HCT116 (cell line): Measurements from ENCODE around the gene RHOB.

Experiments used
- CEBPB ChIP-seq: IDR thresholded peaks from 2 replicates; pipeline ENCODE4 v1.6.1; 2012; ENCODE audit warnings: low read depth
- EGR1 ChIP-seq: IDR thresholded peaks from 2 replicates; pipeline ENCODE4 v1.6.1; 2012; ENCODE audit warnings: low read depth
- EZH2 ChIP-seq: fragments of 200-600 bp; sonication (generic); IDR thresholded peaks from 2 replicates; pipeline ENCODE4 v1.6.1; 2017; ENCODE audit warnings: antibody characterized with exemption, mixed run types
- EZH2phosphoT487 ChIP-seq: fragments of 200-600 bp; IDR thresholded peaks from 2 replicates; pipeline ENCODE4 v1.6.1; 2018; ENCODE audit warnings: antibody characterized with exemption, borderline replicate concordance
- POLR2AphosphoS5 ChIP-seq: IDR thresholded peaks from 2 replicates; pipeline ENCODE4 v1.6.1; 2011; ENCODE audit warnings: mild to moderate bottlenecking, low read depth, low read length, moderate library complexity
- SRF ChIP-seq: IDR thresholded peaks from 2 replicates; pipeline ENCODE4 v1.6.1; 2012; ENCODE audit warnings: low read depth
- ZFX ChIP-seq: fragments of 450-650 bp; IDR thresholded peaks from 2 replicates; pipeline ENCODE4 v1.6.1; 2017
- TF ChIP-seq, protein P1 (sequence below): IDR thresholded peaks from 2 replicates; pipeline ENCODE4 v1.6.1; 2012; ENCODE audit warnings: low read depth
- TF ChIP-seq, protein P2 (sequence below), 3 experiments: fragments of 200-600 bp in 1 of 3; sonication (generic) in 1 of 3; IDR thresholded peaks in 2 of 3; conservative IDR thresholded peaks in 1 of 3; 2 replicates each; pipeline ENCODE4 v1.5.1; 2012 to 2017; ENCODE audit warnings: low read depth in 2 of 3, low read length in 2 of 3, antibody characterized with exemption in 1 of 3, borderline replicate concordance in 1 of 3, control low read depth in 1 of 3, mild to moderate bottlenecking in 1 of 3, mixed read lengths in 1 of 3, mixed run types in 1 of 3, moderate library complexity in 1 of 3; ENCODE audit not compliant: insufficient read depth in 1 of 3

DNA sequence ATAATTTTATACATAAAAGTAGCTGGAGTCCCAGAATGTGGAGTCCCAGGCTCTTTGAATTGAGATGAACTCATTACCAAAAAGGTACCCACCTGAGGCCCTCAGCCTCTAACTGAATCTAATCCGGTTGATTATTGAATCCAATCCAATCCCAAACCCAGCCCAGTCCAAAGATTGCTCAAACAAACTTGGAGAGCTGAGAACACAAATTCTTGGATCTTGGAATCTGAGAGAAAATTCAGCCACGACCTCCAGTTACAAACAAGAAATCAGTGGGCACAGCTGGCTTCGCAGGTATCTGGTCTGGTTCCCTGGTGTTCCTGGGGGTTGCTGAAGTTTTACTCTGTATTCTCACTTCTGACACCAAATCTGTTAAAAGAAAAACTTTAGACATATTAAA is 28.4 kb upstream of the RHOB start:
- no peak for TF ChIP-seq EZH2phosphoT487
- TF ChIP-seq CEBPB = no peak
- no peak for TF ChIP-seq EZH2
- TF ChIP-seq, protein P1, sequence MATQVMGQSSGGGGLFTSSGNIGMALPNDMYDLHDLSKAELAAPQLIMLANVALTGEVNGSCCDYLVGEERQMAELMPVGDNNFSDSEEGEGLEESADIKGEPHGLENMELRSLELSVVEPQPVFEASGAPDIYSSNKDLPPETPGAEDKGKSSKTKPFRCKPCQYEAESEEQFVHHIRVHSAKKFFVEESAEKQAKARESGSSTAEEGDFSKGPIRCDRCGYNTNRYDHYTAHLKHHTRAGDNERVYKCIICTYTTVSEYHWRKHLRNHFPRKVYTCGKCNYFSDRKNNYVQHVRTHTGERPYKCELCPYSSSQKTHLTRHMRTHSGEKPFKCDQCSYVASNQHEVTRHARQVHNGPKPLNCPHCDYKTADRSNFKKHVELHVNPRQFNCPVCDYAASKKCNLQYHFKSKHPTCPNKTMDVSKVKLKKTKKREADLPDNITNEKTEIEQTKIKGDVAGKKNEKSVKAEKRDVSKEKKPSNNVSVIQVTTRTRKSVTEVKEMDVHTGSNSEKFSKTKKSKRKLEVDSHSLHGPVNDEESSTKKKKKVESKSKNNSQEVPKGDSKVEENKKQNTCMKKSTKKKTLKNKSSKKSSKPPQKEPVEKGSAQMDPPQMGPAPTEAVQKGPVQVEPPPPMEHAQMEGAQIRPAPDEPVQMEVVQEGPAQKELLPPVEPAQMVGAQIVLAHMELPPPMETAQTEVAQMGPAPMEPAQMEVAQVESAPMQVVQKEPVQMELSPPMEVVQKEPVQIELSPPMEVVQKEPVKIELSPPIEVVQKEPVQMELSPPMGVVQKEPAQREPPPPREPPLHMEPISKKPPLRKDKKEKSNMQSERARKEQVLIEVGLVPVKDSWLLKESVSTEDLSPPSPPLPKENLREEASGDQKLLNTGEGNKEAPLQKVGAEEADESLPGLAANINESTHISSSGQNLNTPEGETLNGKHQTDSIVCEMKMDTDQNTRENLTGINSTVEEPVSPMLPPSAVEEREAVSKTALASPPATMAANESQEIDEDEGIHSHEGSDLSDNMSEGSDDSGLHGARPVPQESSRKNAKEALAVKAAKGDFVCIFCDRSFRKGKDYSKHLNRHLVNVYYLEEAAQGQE = no peak
- TF ChIP-seq, protein P2, sequence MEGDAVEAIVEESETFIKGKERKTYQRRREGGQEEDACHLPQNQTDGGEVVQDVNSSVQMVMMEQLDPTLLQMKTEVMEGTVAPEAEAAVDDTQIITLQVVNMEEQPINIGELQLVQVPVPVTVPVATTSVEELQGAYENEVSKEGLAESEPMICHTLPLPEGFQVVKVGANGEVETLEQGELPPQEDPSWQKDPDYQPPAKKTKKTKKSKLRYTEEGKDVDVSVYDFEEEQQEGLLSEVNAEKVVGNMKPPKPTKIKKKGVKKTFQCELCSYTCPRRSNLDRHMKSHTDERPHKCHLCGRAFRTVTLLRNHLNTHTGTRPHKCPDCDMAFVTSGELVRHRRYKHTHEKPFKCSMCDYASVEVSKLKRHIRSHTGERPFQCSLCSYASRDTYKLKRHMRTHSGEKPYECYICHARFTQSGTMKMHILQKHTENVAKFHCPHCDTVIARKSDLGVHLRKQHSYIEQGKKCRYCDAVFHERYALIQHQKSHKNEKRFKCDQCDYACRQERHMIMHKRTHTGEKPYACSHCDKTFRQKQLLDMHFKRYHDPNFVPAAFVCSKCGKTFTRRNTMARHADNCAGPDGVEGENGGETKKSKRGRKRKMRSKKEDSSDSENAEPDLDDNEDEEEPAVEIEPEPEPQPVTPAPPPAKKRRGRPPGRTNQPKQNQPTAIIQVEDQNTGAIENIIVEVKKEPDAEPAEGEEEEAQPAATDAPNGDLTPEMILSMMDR (IDR thresholded peaks at IDR 0.05 in 2 of 3, conservative IDR thresholded peaks at IDR 0.05 in 1 of 3; ENCODE audit: borderline replicate concordance in 1 of 3, insufficient read depth in 1 of 3, low read depth in 2 of 3, low read length in 2 of 3) = no peak
- no peak for TF ChIP-seq ZFX
- no peak for TF ChIP-seq POLR2AphosphoS5
- no peak for TF ChIP-seq EGR1
- TF ChIP-seq SRF = no peak
